K562 (cell line): ENCODE measurements around the gene RERE. TPM values are rescaled to one million over a fixed set of nuclear protein-coding genes. Genes with fewer than 3 reads are reported as not detected.

ENCODE experiments used
- ATF4 ChIP-seq: fragments of 450-650 bp; formaldehyde crosslinking; IDR thresholded peaks from 2 replicates; pipeline ENCODE4 v1.4.0; 2022; ENCODE audit warnings: mild to moderate bottlenecking, moderate library complexity
- ELF4 ChIP-seq: fragments of 450-650 bp; formaldehyde crosslinking; IDR thresholded peaks from 2 replicates; pipeline ENCODE4 v1.4.0; 2022; ENCODE audit warnings: missing genetic modification characterization
- FOXA3 ChIP-seq, 2 experiments: fragments of 450-650 bp in 1 of 2; sonication (generic) in 1 of 2; formaldehyde crosslinking; IDR thresholded peaks in 1 of 2; conservative IDR thresholded peaks in 1 of 2; 2 replicates each; pipeline versions ENCODE4 v1.4.0 to v1.8.0; 2020 to 2022; ENCODE audit warnings: mild to moderate bottlenecking in 2 of 2, missing genetic modification reagents in 1 of 2
- GATAD2A ChIP-seq: fragments of 450-650 bp; IDR thresholded peaks from 2 replicates; pipeline ENCODE4 v1.6.1; 2017
- GTF3C2 ChIP-seq: IDR thresholded peaks from 3 replicates; pipeline ENCODE4 v1.6.1; 2011; ENCODE audit warnings: borderline replicate concordance, mild to moderate bottlenecking, moderate library complexity; ENCODE audit not compliant: insufficient read length; ENCODE audit errors: extremely low read depth
- ILF3 ChIP-seq: fragments of 450-650 bp; IDR thresholded peaks from 2 replicates; pipeline ENCODE4 v1.6.1; 2018; ENCODE audit warnings: antibody characterized with exemption, mild to moderate bottlenecking, moderate library complexity, borderline replicate concordance
- MEF2A ChIP-seq: IDR thresholded peaks from 2 replicates; pipeline ENCODE4 v1.6.1; 2011; ENCODE audit warnings: low read depth, mild to moderate bottlenecking, low read length, moderate library complexity; ENCODE audit not compliant: control insufficient read depth
- MEF2D ChIP-seq: conservative IDR thresholded peaks from 2 replicates; pipeline ENCODE4 v1.6.1; 2016; ENCODE audit warnings: low read depth, missing genetic modification characterization, missing compliant biosample characterization
- NFYB ChIP-seq: IDR thresholded peaks from 2 replicates; pipeline ENCODE4 v1.6.1; 2011; ENCODE audit warnings: mild to moderate bottlenecking, moderate library complexity; ENCODE audit not compliant: insufficient read length; ENCODE audit errors: extremely low read depth
- TRIM28 ChIP-seq: fragments of 450-650 bp; IDR thresholded peaks from 2 replicates; pipeline ENCODE4 v1.6.1; 2017
- USF2 ChIP-seq: sonication (generic); formaldehyde crosslinking; IDR thresholded peaks from 2 replicates; pipeline ENCODE4 v1.5.0; 2020; ENCODE audit warnings: missing genetic modification reagents
- ZNF280A ChIP-seq: fragments of 450-650 bp; IDR thresholded peaks from 2 replicates; pipeline ENCODE4 v1.6.1; 2018; ENCODE audit warnings: mild to moderate bottlenecking, low read depth; ENCODE audit not compliant: partially characterized antibody
- ZNF324 ChIP-seq: fragments of 250-450 bp; sonication (Bioruptor Pico); IDR thresholded peaks from 2 replicates; pipeline ENCODE4 v1.4.0; 2020; ENCODE audit warnings: mild to moderate bottlenecking
- ZNF354B ChIP-seq: fragments of 250-450 bp; sonication (Bioruptor Pico); IDR thresholded peaks from 2 replicates; pipeline ENCODE4 v1.4.0; 2020
- ZNF592 ChIP-seq: fragments of 450-650 bp; IDR thresholded peaks from 2 replicates; pipeline ENCODE4 v1.6.1; 2017; ENCODE audit warnings: antibody characterized with exemption, mild to moderate bottlenecking
- polyA plus RNA-seq, 8 experiments: library from polyadenylated mRNA; depleted of rRNA in 4 of 8; stranded (reverse) in 5 of 8; unstranded in 3 of 8; fragments of >200 nt; fragmentation: Nextera tagmentation in 2 of 8; fragmentation: Illumina TruSeq in 1 of 8; extraction: Ambion mirVana in 2 of 8; extraction: Trizol in 1 of 8; gene quantifications; 2 replicates each; pipeline versions ENCODE4 v1.2.1 to v1.2.3, GENCODE V29; 2011 to 2014; ENCODE audit warnings: inconsistent platforms in 1 of 8, missing spikeins in 1 of 8
- total RNA-seq, 7 experiments: library from RNA; depleted of rRNA in 6 of 7; stranded (reverse); fragments of >200 nt in 6 of 7; fragmentation: Illumina TruSeq in 2 of 7; extraction: Trizol in 2 of 7; gene quantifications; 2 replicates each; pipeline versions ENCODE4 v1.2.1 to v1.2.3, GENCODE V29; 2011 to 2021; ENCODE audit warnings: low replicate concordance in 1 of 7

RERE gene
- total and polyA plus RNA-seq, 9 of the 15 experiments (the other 6 are each of a cell fraction or from before 2014, with no cell fraction given), result 3.0 to 51.5 (median 13.4) TPM

- TF ChIP-seq USF2 (CRISPR knock-in tag), result no peak
- TF ChIP-seq ELF4 (CRISPR knock-in tag), result no peak
- 0 out of 2 replicates have a peak, but pooled peaks have one; percentile 42 for TF ChIP-seq ILF3
- TF ChIP-seq ZNF354B, result no peak
- peak; percentile 68; the same call in 1 of the 2 replicates for TF ChIP-seq ZNF592
- TF ChIP-seq ZNF280A, result no peak
- TF ChIP-seq ZNF324 (CRISPR knock-in tag), result no peak
- no peak for TF ChIP-seq ATF4 (CRISPR knock-in tag)
- no peak for TF ChIP-seq GTF3C2
- TF ChIP-seq MEF2A, result no peak
- TF ChIP-seq FOXA3 (CRISPR knock-in tag; conservative IDR thresholded peaks at IDR 0.05 in 1 of 2, IDR thresholded peaks at IDR 0.05 in 1 of 2), result no peak
- TF ChIP-seq NFYB, result peak; percentile 90
- no peak for TF ChIP-seq MEF2D (tag)
- TF ChIP-seq TRIM28, result no peak
- TF ChIP-seq GATAD2A, result peak; percentile 70; the same call in 1 of the 2 replicates
Observed at GRCh38 chr1:8817412-8818324, at the start of gene RERE (continued).
